GM21529 (cell line): Measurements from ENCODE around the gene SYS1.
"Not testable (repeated sequence)": the region's sequence is repeated elsewhere in the genome, so short reads cannot be mapped to it uniquely, and the experiment has no call there.

Source experiments
- ATAC-seq: cut with Tn5 transposase; IDR thresholded peaks from one replicate; pipeline ENCODE4 v1.9.1; 2021; ENCODE audit not compliant: unreplicated experiment

The SYS1 gene

GRCh38 chr20:45339799-45340198, 23.2 kb upstream of the SYS1 start:
- no peak for ATAC-seq

DNA sequence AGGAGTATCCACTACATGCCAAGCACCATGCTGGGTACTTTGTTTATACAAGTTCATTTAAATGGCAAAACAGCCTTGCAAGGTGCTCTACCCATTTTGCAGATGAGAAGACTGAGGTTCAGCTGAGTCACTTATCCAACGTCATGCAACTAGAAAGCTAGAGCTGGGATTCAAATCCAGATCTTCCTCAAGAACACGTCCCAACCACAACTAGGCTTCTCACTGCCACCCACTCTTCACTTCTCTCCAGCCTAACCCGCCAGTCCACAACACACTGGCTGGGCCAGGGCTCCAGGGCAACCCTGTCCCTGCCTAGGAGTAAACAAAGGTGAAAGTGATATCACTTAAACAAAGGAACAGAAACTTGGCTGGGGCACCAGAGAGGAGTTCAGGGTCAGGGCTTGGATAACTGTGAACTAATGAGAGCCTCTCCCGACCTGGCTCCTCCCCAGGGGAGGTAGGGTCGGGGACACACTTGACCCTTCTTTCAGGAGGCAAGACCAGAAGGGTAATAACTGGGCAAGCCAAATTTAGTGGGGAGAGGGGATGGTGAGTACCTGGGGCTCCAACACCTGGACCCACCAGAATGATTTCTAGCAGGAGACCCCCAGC, 22.6 kb upstream of the SYS1 start:
- no peak for ATAC-seq

DNA sequence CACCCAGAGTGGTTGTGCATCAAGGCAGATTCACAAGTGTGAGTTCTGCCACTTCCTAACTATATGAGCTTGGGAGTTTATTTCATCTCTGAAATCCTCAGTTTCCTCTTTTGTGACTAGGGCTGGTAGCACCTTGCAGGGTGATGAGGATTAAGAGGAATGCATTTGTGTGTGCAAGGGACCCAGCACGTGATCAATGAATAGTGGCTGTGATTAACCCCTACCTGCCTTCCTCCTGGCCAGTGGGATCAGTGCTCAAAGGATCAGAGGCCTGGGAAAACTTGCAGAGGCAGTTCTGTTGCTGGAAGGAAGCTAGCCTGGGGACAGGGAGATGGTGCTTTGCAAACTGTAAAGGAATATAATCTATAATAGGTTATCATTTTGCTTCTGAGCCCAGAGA, 22.0 kb upstream of the SYS1 start:
- ATAC-seq = no peak

DNA sequence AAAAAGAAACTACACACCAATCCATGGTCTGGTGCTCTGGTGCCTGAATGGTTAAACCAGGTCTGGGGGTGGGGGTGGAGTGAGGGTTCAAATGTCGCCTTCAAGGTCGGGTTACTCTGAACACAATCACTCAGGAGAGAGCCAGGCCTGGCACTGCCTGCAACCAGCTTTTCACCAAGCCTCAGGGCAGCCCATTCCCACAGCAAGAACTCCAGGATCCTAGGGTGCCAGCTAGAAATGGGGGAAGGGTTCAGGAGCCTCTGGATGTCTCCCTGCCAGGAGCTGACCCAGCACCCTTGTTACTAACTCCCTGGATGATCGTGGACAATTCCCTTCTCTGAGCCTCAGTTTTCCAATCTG, 21.4 kb upstream of the SYS1 start:
- no peak for ATAC-seq

DNA sequence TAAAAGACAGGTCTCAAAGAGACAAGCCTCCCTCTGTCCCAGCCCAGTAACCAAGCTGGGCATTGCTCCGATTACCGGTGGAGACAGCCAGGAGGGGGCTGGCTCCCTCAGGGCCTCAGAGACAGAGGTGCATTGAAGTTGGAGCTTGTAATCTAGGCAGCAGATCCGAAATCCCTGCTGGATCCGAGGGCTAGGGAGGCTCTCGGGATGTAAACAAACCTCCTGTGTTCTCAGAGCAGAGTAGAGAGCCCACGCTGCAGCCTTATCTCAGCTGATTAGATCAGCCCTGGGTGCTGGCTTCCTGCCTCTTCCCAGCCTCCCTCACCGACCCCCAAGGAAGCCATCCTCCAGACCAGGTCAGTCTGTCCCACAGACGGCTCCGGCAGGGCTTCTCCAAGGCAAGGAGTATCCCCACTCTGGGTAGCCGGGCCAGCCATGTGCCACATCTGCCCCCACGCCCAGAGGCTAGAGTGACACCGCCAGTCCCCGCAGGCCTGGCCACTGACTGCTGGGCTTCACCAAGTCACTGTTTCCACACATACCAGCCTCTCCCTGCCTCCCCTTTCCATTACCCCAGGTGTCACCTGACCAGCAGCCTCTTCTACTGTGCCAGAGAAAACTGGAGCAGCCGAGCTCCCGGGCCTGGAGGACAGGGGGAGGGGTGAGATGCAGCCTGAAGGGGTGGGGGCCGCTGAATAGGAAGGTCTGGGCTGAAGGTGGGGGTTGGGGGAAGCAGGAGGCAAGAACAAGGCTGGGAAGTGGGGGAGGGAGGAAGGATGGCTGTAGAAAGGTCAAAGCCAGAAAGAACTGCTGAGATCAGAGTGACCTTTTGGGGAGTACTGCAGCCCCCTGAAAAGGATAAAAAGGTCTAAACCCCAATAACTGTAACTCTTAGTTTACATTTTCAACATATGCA, 20.8 kb upstream of the SYS1 start:
- ATAC-seq = no peak

GRCh38 chr20:45342855-45343531, 20.0 kb upstream of the SYS1 start:
- no peak for ATAC-seq

DNA sequence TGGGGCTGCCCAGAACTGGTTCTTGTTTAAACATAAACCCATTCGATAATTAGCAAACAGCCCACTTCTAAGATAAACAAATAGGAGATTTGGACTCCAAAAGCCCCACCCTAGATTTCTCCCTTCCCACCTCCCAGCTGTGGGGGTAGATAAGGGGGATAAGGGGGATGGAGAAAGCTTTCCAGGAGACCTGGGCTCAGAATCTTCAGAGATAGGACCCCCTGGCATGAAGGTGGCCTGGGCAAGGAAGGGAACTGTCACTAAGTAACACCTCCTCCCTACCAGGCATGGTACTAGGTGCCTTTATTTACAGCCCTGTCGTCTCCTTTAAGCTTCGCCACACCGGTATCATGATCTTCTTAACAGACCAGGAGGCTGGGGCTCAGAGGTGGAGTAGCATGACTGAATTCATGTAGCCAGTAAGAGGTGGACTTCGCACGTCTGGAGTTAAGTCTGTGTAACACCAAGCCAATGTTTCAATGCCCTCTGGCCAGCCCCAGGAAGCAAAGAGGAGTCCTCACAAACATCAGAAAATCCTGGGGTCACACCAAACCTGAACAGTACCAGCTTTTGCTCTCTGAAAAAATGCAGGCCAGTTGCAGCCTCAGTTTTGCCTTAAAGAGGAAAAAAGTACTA, 19.3 kb upstream of the SYS1 start:
- ATAC-seq = no peak

GRCh38 chr20:45344168-45344860, 18.6 kb upstream of the SYS1 start:
- no peak for ATAC-seq

- ATAC-seq = no peak
Measured at GRCh38 chr20:45345104-45345936, 17.6 kb upstream of the SYS1 start.

GRCh38 chr20:45346291-45346718, 16.7 kb upstream of the SYS1 start:
- ATAC-seq = no peak

DNA sequence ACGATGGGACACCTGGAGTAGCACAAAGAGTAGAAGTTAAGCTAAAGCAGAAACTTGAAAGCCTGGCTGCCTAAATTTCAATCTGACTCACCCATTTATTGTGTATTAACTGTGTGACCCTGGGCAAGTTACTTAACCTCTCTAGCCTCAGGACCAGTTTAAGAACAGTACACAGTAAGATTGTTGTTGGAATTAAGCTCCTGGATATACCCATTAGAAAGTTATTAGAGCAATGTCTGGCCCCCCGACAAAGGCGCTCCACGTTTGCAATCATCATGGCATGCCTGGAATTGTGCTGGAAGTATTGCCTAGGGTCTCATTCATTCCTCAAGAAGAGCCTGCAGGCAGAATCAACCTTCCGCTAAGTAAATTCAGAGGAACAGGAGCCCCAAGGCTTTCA, 16.1 kb upstream of the SYS1 start:
- ATAC-seq = no peak

- no peak for ATAC-seq
Measured at GRCh38 chr20:45347297-45347935, 15.5 kb upstream of the SYS1 start.

GRCh38 chr20:45347936-45348778, 14.8 kb upstream of the SYS1 start, which contains the start of gene SDC4:
TSS of gene SDC4 (minus strand) at chr20:45348424. CDS start at chr20:45348384, 40 bp downstream.
- ATAC-seq = no peak

DNA sequence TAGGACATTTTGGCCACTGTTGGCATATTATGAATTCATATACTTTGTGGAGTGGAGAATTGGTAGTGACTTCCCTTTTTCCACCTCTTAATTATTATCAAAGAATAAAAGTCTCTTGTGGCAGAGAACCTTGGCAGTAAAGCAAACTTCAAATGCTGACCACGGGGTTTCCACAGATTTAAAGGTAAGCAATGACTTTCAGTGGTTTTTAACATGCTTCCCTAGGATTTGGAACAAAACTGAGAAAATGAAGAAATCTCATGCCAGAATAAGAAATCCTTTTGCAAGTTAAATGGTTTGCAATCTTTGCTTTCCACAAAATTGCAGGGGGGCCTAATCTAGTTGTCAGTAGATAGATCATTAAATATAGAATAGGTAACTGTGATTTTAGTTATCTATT, 12.7 kb upstream of the SYS1 start:
- no peak for ATAC-seq

GRCh38 chr20:45350795-45351194, 12.2 kb upstream of the SYS1 start:
- not testable (repeated sequence) for ATAC-seq

GRCh38 chr20:45352729-45353128, 10.2 kb upstream of the SYS1 start:
- no peak for ATAC-seq

- ATAC-seq = no peak
Measured at GRCh38 chr20:45353746-45354145, 9.2 kb upstream of the SYS1 start.

GRCh38 chr20:45354423-45355208, 8.3 kb upstream of the SYS1 start:
- ATAC-seq = no peak
